Measurements from ENCODE around the gene UNC45A. TPM values are rescaled to one million over a fixed set of nuclear protein-coding genes. Genes with fewer than 3 reads are reported as not detected.
"Not testable (repeated sequence)": the region's sequence is repeated elsewhere in the genome, so short reads cannot be mapped to it uniquely, and the experiment has no call there.

UNC45A gene
- total and polyA plus RNA-seq, 2 of the 8 experiments (the other 6 are each of a cell fraction or from before 2014, with no cell fraction given) = 74.1 to 84.2 TPM

DNA sequence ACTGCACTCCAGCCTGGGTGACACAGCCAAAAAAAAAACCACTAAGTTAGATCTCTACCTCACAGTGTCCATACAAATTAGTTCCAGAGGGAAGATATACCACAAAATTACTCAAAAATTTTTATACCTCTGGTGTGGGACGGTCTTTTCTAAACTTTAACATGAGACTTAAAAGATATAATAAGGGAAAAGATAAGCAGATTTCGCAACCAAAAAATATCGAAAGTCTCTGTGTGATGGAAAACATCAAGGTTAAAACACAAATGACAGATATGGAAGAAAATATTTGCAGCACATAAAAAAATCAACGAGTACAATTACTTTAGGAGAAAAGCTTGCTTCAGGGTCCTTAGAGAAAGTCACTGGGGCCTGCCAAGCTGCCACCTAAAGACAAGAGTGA is 13.2 kb upstream of the UNC45A start (continued):
- TF ChIP-seq YY1 (IDR thresholded peaks at IDR 0.05; ENCODE audit: low read depth, low read length) (no peak), FOSL1 (IDR thresholded peaks at IDR 0.05; ENCODE audit: insufficient read depth, low read depth, low read length) (no peak), TAF7 (optimal IDR thresholded peaks at IDR 0.05; ENCODE audit: borderline replicate concordance, low read depth, low read length) (no peak)

DNA sequence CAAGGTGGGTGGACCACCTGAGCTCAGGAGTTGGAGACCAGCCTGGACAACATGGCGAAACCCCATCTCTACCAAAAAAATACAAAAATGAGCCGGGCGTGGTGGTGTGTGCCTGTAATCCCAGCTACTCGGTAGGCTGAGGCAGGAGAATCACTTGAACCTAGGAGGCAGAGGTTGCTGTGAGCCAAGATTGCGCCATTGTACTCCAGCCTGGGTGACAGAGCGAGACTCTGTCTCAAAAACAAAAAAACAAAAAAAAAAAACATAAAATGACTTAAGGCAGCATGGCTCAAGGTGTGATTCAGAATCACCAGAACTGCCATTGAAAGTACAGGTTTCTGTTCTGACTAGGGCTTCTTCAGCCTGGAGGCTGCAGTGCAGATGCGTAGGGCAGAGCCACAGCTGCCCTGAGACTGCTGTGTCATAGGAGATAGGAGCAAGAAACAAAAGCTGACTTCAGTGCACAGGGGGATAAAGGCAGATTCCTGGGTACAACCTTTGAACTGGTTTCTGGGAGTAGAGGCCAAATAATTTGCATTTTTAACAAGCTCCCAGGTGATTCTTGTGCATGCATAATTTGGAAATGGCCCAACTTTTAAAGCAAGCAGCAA is 12.3 kb upstream of the UNC45A start:
- H4K91ac ChIP-seq (replicated peaks; ENCODE audit: insufficient read length, low read length); H4K5ac ChIP-seq (ENCODE audit: insufficient read length, low read depth, low read length); H3K4me3 ChIP-seq (ENCODE audit: extremely low read depth in 1 of 4, insufficient read depth in 2 of 4, low read depth in 3 of 4, low read length in 4 of 4); FAIRE-seq; H3K56ac ChIP-seq (replicated peaks; ENCODE audit: insufficient read length, low read depth, low read length); H3K23me2 ChIP-seq (ENCODE audit: low read depth, low read length); H3K23ac ChIP-seq (ENCODE audit: insufficient read length); H3K14ac ChIP-seq (ENCODE audit: insufficient read length); H2BK5ac ChIP-seq (ENCODE audit: low read depth, low read length); H4K8ac ChIP-seq (ENCODE audit: extremely low read depth, insufficient read depth, low read length); H3K9me3 ChIP-seq (ENCODE audit: insufficient read depth in 2 of 2, low read depth in 1 of 2, low read length in 1 of 2); H3K4me2 ChIP-seq (ENCODE audit: insufficient read depth in 1 of 2, low read depth in 2 of 2, low read length in 2 of 2); H3K79me2 ChIP-seq (ENCODE audit: control insufficient read depth in 1 of 2, insufficient read depth in 2 of 2, low read length in 2 of 2); H2AK5ac ChIP-seq (ENCODE audit: low read depth, low read length); H2BK120ac ChIP-seq (replicated peaks; ENCODE audit: low read depth, low read length); H2AFZ ChIP-seq (ENCODE audit: low read length); H3K9ac ChIP-seq (replicated peaks in 1 of 4; ENCODE audit: extremely low read depth in 1 of 4, low read depth in 3 of 4, low read length in 3 of 4); H2BK12ac ChIP-seq (ENCODE audit: low read depth, low read length); H2BK20ac ChIP-seq (ENCODE audit: low read length); H3K18ac ChIP-seq (ENCODE audit: extremely low read depth, low read length); DNase-seq (ENCODE audit: low read depth in 1 of 2, low spot score in 2 of 2); H3K36me3 ChIP-seq (ENCODE audit: control insufficient read depth in 2 of 4, insufficient read depth in 4 of 4, low read length in 3 of 4); H3K4me1 ChIP-seq (replicated peaks in 1 of 4; ENCODE audit: control insufficient read depth in 3 of 4, insufficient read depth in 4 of 4, low read length in 3 of 4); H3K27me3 ChIP-seq (replicated peaks in 1 of 4; ENCODE audit: control insufficient read depth in 3 of 4, extremely low read depth in 1 of 4, insufficient read depth in 3 of 4, low read length in 3 of 4); H3K4ac ChIP-seq (replicated peaks; ENCODE audit: insufficient read length, low read depth, low read length); H4K20me1 ChIP-seq (replicated peaks in 1 of 2; ENCODE audit: control insufficient read depth in 1 of 2, insufficient read depth in 2 of 2, low read length in 2 of 2); H3K79me1 ChIP-seq (ENCODE audit: low read depth, low read length); H3K27ac ChIP-seq (ENCODE audit: low read depth, low read length); H2BK15ac ChIP-seq (ENCODE audit: low read length): not testable (repeated sequence)
- 89% methylated on average over 7 of the region's 7 CpGs; no CpG with 5 or more reads in 1 of the 2 experiments for WGBS, 2 experiments (ENCODE audit: extremely low coverage in 1 of 2, insufficient coverage in 1 of 2, insufficient read length in 1 of 2, insufficient replicate concordance in 2 of 2, low coverage in 1 of 2, low lambda C conversion rate in 2 of 2, missing lambda C conversion rate in 1 of 2)
- POLR2A ChIA-PET (ENCODE audit: partially characterized antibody) = interaction anchor here (0.9 to 1.7 kb wide), 3 partner anchors 16 to 72 kb away, joined by 3 to 4 read pairs (median 4); partner anchors contain the start of gene PRC1
- CTCF ChIA-PET (ENCODE audit: partially characterized antibody) = interaction anchor here (0.7 to 4.6 kb wide), 7 partner anchors 10 to 67 kb away, joined by 3 to 58 read pairs (median 4); partner anchors contain the start of genes FES, HDDC3 and UNC45A
